Activated effector memory CD4-positive, alpha-beta T cell treated with Interleukin-2 at 50 U/mL for 16 hours (primary cell): Measurements from ENCODE around the gene OSTC.

ENCODE experiments used
- DNase-seq: peaks from one replicate; pipeline ENCODE4 v3.0.0-alpha.2; 2020

Gene OSTC

DNA sequence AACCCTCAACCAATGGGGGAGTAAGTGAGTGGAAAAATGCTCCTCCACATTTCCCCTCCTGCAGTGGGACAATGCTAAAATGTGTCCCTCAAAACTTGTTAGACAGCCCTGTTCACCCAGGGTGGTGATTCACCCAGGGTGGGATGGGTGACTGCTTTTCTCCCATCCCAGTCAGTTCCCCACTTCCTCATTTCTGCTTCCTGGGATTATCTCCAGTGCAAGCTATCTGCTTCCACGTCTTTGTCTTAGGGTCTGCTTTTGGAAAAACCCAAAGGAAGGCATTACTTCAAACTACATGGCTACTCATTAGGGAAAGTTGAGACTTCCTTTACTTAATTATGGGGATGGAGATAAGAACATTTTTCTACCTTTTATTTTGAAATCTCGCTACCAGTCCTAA, 67.0 kb downstream of the OSTC start:
- no peak for DNase-seq
